CD4-positive, alpha-beta T cell (primary cell): ENCODE results near the gene ACADS. TPM values are rescaled to one million over a fixed set of nuclear protein-coding genes. Genes with fewer than 3 reads are reported as not detected.

ENCODE experiments used
- ATAC-seq: fragments of 200-7000 bp; cut with Tn5 transposase; one replicate; pipeline ENCODE4 v1.10.0; 2022; ENCODE audit warnings: mild to moderate bottlenecking; ENCODE audit not compliant: poor library complexity
- CTCF ChIA-PET: fragments of 350-600 bp; sonication (Branson Sonifier 250); formaldehyde crosslinking; loops from one replicate; lab custom pipeline; 2021; ENCODE audit warnings: antibody characterized with exemption, inconsistent platforms; lab: Charles Lee
- POLR2A ChIA-PET: fragments of 350-600 bp; sonication (Branson Sonifier 250); formaldehyde crosslinking; loops from one replicate; lab custom pipeline; 2021; ENCODE audit warnings: antibody characterized with exemption, inconsistent platforms; lab: Charles Lee
- DNase-seq, 14 experiments: peaks; one replicate each; pipeline ENCODE4 v3.0.0-alpha.2; 2013 to 2020; ENCODE audit warnings: mixed read lengths in 2 of 14
- H3K27ac ChIP-seq, 2 donors: one replicate each; pipeline versions ENCODE4 v1.5.1 to v1.7.0; 2013; ENCODE audit warnings: low read length in 2 of 2, low read depth in 1 of 2, mild to moderate bottlenecking in 1 of 2
- H3K27me3 ChIP-seq, 2 experiments: 1 replicate in 1 of 2; 2 replicates in 1 of 2; pipeline versions ENCODE4 v1.6.1 to v1.7.0; 2013; ENCODE audit warnings: low read length in 2 of 2, control low read depth in 1 of 2, mild to moderate bottlenecking in 1 of 2, moderate library complexity in 1 of 2; ENCODE audit not compliant: insufficient read depth in 2 of 2, control insufficient read depth in 1 of 2
- H3K36me3 ChIP-seq: one replicate; pipeline ENCODE4 v1.6.1; 2013; ENCODE audit warnings: low read length, control low read depth; ENCODE audit not compliant: insufficient read depth
- H3K4me1 ChIP-seq: one replicate; pipeline ENCODE4 v1.6.1; 2013; ENCODE audit warnings: low read length, control low read depth; ENCODE audit not compliant: insufficient read depth
- H3K4me3 ChIP-seq: one replicate; pipeline ENCODE4 v1.5.1; 2013; ENCODE audit warnings: mild to moderate bottlenecking, low read length, moderate library complexity
- H3K9me3 ChIP-seq, 2 experiments: 1 replicate in 1 of 2; 2 replicates in 1 of 2; pipeline versions ENCODE4 v1.6.1 to v1.7.0; 2013; ENCODE audit warnings: low read length in 2 of 2, mild to moderate bottlenecking in 2 of 2, control low read depth in 1 of 2, moderate library complexity in 1 of 2; ENCODE audit not compliant: control insufficient read depth in 1 of 2, insufficient read depth in 1 of 2
- H3K27ac Mint-ChIP-seq: one replicate; pipeline ENCODE4 v1.8.0; 2020; ENCODE audit warnings: mixed read lengths
- H3K27me3 Mint-ChIP-seq: one replicate; pipeline ENCODE4 v1.8.0; 2021; ENCODE audit warnings: mixed read lengths
- H3K36me3 Mint-ChIP-seq: one replicate; pipeline ENCODE4 v1.8.0; 2021; ENCODE audit warnings: low read depth, mixed read lengths
- H3K4me1 Mint-ChIP-seq: one replicate; pipeline ENCODE4 v1.8.0; 2021; ENCODE audit warnings: low read depth, mixed read lengths
- H3K4me3 Mint-ChIP-seq: one replicate; pipeline ENCODE4 v1.8.0; 2020; ENCODE audit warnings: mild to moderate bottlenecking, mixed read lengths
- H3K9me3 Mint-ChIP-seq: one replicate; pipeline ENCODE4 v1.8.0; 2020; ENCODE audit warnings: mixed read lengths
- intact Hi-C, 2 experiments: fragments of 100-400 bp; cut with DNase I in 1 of 2; cut with micrococcal nuclease in 1 of 2; formaldehyde crosslinking; loops; one replicate each; pipeline versions ENCODE4 v1.15.1 to v1.9.0; 2023 to 2025; cut with DNase I, micrococcal nuclease
- total RNA-seq, 174 experiments: library from RNA in 2 of 174; stranded (reverse) in 2 of 174; gene quantifications; one replicate each; pipeline ENCODE4 v1.2.3 and lab custom pipeline; 2021 to 2026
- TF ChIP-seq, protein P1 (sequence below): fragments of 200-600 bp; IDR thresholded peaks from one replicate; pipeline ENCODE4 v1.8.0; 2022; ENCODE audit warnings: antibody characterized with exemption, mild to moderate bottlenecking

ACADS gene
- total RNA-seq, 2 experiments from 2014 or later: 8.9 to 9.2 TPM

DNA sequence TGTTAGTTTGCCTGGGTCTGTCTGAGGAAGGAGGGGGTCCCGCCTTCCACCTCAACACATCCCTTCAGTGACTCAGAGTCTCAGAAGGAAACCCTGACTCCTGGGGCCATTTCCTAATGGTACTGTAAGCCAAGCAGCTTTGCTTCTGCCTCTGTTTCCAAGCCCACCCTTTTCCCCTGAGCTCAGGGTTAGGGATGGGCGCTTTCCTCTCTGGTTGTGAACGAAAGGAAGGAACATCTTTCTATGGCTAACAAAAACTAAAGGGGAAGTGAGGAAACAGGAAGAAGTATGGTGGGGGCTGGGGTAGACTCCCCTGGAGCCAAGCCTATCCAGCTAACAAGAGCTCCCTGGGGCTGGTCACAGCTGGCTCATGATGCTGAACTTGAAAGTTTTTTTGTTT, 27.0 kb upstream of the ACADS start:
- TF ChIP-seq, protein P1, sequence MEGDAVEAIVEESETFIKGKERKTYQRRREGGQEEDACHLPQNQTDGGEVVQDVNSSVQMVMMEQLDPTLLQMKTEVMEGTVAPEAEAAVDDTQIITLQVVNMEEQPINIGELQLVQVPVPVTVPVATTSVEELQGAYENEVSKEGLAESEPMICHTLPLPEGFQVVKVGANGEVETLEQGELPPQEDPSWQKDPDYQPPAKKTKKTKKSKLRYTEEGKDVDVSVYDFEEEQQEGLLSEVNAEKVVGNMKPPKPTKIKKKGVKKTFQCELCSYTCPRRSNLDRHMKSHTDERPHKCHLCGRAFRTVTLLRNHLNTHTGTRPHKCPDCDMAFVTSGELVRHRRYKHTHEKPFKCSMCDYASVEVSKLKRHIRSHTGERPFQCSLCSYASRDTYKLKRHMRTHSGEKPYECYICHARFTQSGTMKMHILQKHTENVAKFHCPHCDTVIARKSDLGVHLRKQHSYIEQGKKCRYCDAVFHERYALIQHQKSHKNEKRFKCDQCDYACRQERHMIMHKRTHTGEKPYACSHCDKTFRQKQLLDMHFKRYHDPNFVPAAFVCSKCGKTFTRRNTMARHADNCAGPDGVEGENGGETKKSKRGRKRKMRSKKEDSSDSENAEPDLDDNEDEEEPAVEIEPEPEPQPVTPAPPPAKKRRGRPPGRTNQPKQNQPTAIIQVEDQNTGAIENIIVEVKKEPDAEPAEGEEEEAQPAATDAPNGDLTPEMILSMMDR: no peak
- Mint-ChIP-seq H3K4me3 (no peak overlapping the region), H3K36me3 (peaks cover 95% of the 10 kb centered on the region), H3K27ac (no peak overlapping the region), H3K4me1 (peaks cover 14% of the 10 kb centered on the region), H3K27me3 (no peaks in the 10 kb centered on the region), H3K9me3 (no peaks in the 10 kb centered on the region)
- intact Hi-C loops: no loop called here
- DNase-seq (no peak), ATAC-seq (no peak)
- POLR2A ChIA-PET: interaction anchor here (0.6 kb wide), 1 partner anchor 9 kb away, joined by 3 read pairs; no protein-coding TSS in a partner anchor
- Histone ChIP-seq H3K4me1 (no peaks in the 10 kb centered on the region), H3K36me3 (peaks cover 86% of the 10 kb centered on the region), H3K27me3 (no peaks in the 10 kb centered on the region), H3K9me3 (no peaks in the 10 kb centered on the region), H3K27ac (no peak overlapping the region), H3K4me3 (no peak overlapping the region)
- CTCF ChIA-PET: no interaction called here

DNA sequence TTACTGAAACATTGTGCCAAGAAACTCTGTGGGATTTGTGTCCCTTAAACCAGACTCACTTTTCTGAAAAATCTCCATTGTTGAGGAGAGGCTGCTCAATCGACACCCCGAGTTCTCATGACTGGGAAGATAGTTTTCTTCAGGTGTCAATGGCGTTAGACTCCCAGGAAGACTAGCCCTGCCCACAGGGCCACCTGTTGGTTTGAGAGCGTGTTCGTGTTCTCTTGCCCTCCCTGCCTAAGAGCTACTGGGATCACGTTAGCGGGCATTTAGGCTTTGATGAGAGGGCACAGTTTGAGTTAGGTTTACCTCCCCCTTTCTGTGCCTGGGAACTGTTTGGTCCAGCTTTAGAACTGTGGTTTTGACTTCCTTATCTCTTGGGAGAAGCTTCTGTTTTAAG, 26.1 kb upstream of the ACADS start:
- TF ChIP-seq, protein P1: no peak
- H3K27me3 Mint-ChIP-seq: no peaks in the 10 kb centered on the region
- ATAC-seq (no peak), DNase-seq (no peak)
- POLR2A ChIA-PET: no interaction called here
- no peak overlapping the region for H3K4me3 ChIP-seq
- no peak overlapping the region for H3K4me3 Mint-ChIP-seq
- no peaks in the 10 kb centered on the region for H3K27me3 ChIP-seq
- peaks cover 90% of the 10 kb centered on the region for H3K36me3 Mint-ChIP-seq
- H3K9me3 Mint-ChIP-seq: no peaks in the 10 kb centered on the region
- H3K27ac ChIP-seq: no peak overlapping the region
- CTCF ChIA-PET: no interaction called here
- no peak overlapping the region for H3K27ac Mint-ChIP-seq
- peaks cover 77% of the 10 kb centered on the region for H3K36me3 ChIP-seq
- no peaks in the 10 kb centered on the region for H3K4me1 ChIP-seq
- H3K4me1 Mint-ChIP-seq: peaks cover 8% of the 10 kb centered on the region
- no peaks in the 10 kb centered on the region for H3K9me3 ChIP-seq
- intact Hi-C loops: no loop called here

DNA sequence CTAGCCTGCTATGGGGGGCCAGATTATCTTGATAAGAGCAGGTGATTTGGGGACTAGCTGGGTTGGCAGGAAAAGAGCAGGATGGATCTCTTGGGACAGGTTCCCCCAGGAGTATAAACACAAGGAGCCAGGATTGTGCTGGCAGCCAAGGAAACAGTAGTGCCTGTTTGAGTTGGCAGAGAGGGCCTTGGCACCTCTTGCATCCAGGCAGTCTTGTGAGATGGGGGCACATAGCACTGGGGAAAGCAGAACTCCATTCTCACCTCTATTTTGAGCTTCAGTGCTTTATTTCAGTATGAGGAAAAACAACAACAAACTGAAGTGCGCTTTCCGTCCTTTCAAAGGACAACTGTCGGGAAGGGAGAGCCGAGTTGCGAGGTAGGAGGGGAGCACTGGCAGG, 24.7 kb upstream of the ACADS start:
- Histone ChIP-seq H3K4me1 (no peaks in the 10 kb centered on the region), H3K36me3 (peaks cover 64% of the 10 kb centered on the region), H3K4me3 (no peak overlapping the region), H3K9me3 (no peaks in the 10 kb centered on the region), H3K27me3 (no peaks in the 10 kb centered on the region), H3K27ac (no peak overlapping the region)
- ChIA-PET POLR2A (no interaction called here), CTCF (no interaction called here)
- ATAC-seq (no peak), DNase-seq (no peak)
- intact Hi-C loops: no loop called here
- Mint-ChIP-seq H3K36me3 (peaks cover 77% of the 10 kb centered on the region), H3K27ac (no peak overlapping the region), H3K9me3 (no peaks in the 10 kb centered on the region), H3K4me3 (no peak overlapping the region), H3K4me1 (no peaks in the 10 kb centered on the region), H3K27me3 (no peaks in the 10 kb centered on the region)
- TF ChIP-seq, protein P1: no peak
